ACC112 (cell line): Measurements from ENCODE around the gene MAGEA4.
A peak's percentile ranks its signal among the peaks of the same experiment; 100 is the strongest.
"Not testable (repeated sequence)": the region's sequence is repeated elsewhere in the genome, so short reads cannot be mapped to it uniquely, and the experiment has no call there.

Source experiments
- H2AFZ ChIP-seq: fragments of 200-600 bp; sonication (generic); one replicate; pipeline ENCODE4 v1.6.0; 2017; ENCODE audit warnings: antibody characterized with exemption, low read length; ENCODE audit not compliant: unreplicated experiment
- H3K27ac ChIP-seq: fragments of 200-600 bp; sonication (generic); 2 replicates; pipeline ENCODE4 v1.5.1; 2014; ENCODE audit warnings: low read depth, mild to moderate bottlenecking, antibody characterized with exemption, low read length, moderate library complexity
- H3K27me3 ChIP-seq: fragments of 200-600 bp; sonication (generic); 2 replicates; pipeline ENCODE4 v1.6.1; 2014; ENCODE audit warnings: mild to moderate bottlenecking, antibody characterized with exemption, low read length, moderate library complexity, mixed read lengths; ENCODE audit not compliant: insufficient read depth
- H3K36me3 ChIP-seq: fragments of 200-600 bp; sonication (generic); 2 replicates; pipeline ENCODE4 v1.6.1; 2016; ENCODE audit warnings: mild to moderate bottlenecking, antibody characterized with exemption, low read length, moderate library complexity, mixed read lengths; ENCODE audit not compliant: insufficient read depth
- H3K4me1 ChIP-seq: fragments of 200-600 bp; sonication (generic); one replicate; pipeline ENCODE4 v1.6.1; 2016; ENCODE audit warnings: low read length, mixed read lengths; ENCODE audit not compliant: insufficient read depth, unreplicated experiment, control insufficient read depth
- H3K4me3 ChIP-seq: fragments of 200-600 bp; sonication (generic); 2 replicates; pipeline ENCODE4 v1.5.1; 2014; ENCODE audit warnings: mild to moderate bottlenecking, low read depth, low read length
- H3K79me2 ChIP-seq: fragments of 200-600 bp; sonication (generic); one replicate; pipeline ENCODE4 v1.6.0; 2016; ENCODE audit warnings: low read length; ENCODE audit not compliant: control insufficient read depth, unreplicated experiment, insufficient read depth

The MAGEA4 gene

GRCh38 chrX:151899622-151900021, 13.1 kb upstream of the MAGEA4 start:
- Histone ChIP-seq H2AFZ (no peak overlapping the region), H3K79me2 (no peaks in the 10 kb centered on the region), H3K27me3 (no peaks in the 10 kb centered on the region), H3K36me3 (no peaks in the 10 kb centered on the region), H3K27ac (no peak overlapping the region), H3K4me3 (no peak overlapping the region), H3K4me1 (peaks cover 35% of the 10 kb centered on the region)

DNA sequence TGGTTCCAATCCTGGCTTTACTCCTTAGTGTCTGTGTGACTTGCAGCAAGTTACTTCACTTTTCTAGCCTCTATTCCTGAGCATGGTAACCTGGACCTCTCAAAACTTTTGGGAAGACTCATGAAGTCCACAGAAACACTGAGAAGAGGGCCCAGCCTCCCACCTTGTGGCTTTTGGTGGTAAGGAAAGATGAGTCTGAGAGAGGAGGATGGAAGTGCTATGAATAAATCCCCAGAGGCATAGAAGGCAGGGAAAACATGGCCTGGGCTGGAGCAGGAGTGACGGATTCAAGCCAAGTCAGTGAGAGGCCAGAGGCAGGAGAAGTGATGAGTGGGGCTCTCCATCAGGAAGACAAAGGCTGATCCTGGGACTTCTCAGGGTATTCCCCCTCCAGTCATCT, 10.9 kb upstream of the MAGEA4 start:
- Histone ChIP-seq H3K27ac (no peak overlapping the region), H3K79me2 (no peaks in the 10 kb centered on the region), H3K27me3 (no peaks in the 10 kb centered on the region), H3K36me3 (no peaks in the 10 kb centered on the region), H3K4me3 (no peak overlapping the region), H2AFZ (no peak overlapping the region), H3K4me1 (peaks cover 32% of the 10 kb centered on the region)

DNA sequence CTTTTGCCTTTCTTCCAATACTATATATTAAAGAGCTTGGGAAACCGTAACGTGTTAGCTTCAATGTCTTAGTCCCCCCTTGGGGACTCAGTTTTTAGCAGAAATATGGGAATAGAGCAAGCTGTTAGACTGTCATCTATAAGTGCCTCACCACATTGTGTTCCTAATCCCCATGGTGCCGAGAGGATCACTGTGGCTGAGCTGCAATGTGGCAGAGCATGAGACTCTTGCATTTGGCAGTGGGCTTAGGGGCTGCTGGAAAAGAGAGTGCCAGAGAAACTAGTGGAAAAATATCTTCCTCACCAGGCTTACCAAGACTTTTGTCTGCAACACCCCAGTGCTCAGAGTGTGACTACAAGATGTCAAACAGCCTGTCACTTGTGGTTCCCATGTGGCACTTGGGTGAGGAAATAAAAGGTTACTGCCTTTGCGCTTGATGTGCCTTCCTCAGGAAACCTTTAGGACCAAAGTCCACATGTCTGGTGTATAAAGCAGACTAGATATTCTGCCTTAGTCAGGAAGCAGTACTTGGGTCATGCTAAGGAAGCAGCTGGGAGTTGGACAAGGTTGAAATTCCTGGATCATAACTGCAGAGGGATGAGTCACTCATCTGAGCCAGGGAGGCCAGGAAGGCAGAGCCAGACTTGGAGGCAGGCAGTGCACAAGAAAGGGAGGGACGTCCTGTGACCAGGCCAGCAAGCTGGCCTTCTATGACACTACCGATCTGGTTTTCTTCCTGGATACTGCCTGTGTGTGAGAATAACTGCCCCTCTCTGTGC, 9.7 kb upstream of the MAGEA4 start:
- Histone ChIP-seq H3K27me3 (no peaks in the 10 kb centered on the region), H3K4me3 (no peak overlapping the region), H3K4me1 (peaks cover 24% of the 10 kb centered on the region), H3K27ac (peak overlapping the region; percentile 60), H2AFZ (no peak overlapping the region), H3K79me2 (no peaks in the 10 kb centered on the region), H3K36me3 (no peaks in the 10 kb centered on the region)

- H3K27ac ChIP-seq, result no peak overlapping the region
- H3K4me3 ChIP-seq, result no peak overlapping the region
- no peaks in the 10 kb centered on the region for H3K79me2 ChIP-seq
- H3K4me1 ChIP-seq, result peaks cover 16% of the 10 kb centered on the region
- no peaks in the 10 kb centered on the region for H3K27me3 ChIP-seq
- no peaks in the 10 kb centered on the region for H3K36me3 ChIP-seq
- H2AFZ ChIP-seq, result no peak overlapping the region
These were observed 7.7 kb upstream of the MAGEA4 start for GRCh38 chrX:151904989-151905388.

GRCh38 chrX:151912221-151912620, 468 bp upstream of the MAGEA4 start:
- Histone ChIP-seq H3K79me2 (no peaks in the 10 kb centered on the region), H3K4me3 (no peak overlapping the region), H3K27ac (no peak overlapping the region), H3K27me3 (no peaks in the 10 kb centered on the region), H2AFZ (no peak overlapping the region), H3K36me3 (no peaks in the 10 kb centered on the region), H3K4me1 (no peaks in the 10 kb centered on the region)

DNA sequence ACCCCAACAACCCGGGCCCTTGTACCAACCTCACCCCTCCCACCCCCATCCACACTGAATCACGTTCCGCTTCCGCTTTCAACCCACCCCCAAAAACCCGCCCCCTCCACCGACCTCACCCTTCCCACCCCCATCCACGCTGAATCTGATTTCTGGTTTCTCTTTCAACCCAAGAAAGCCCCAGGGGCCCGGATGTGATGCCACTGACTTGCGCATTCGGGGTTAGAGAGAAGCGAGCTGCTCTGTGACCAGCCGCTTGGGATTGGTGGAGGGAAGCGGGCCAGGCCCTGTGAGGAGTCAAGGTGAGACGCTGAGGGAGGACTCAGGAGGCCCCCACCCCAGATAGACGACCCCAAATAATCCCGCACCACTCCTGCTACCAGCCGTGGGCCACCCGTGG, 6.0 kb downstream of the MAGEA4 start:
- H3K4me1 ChIP-seq, H3K4me3 ChIP-seq, H3K27ac ChIP-seq, H3K36me3 ChIP-seq, H2AFZ ChIP-seq, H3K27me3 ChIP-seq, H3K79me2 ChIP-seq: not testable (repeated sequence)

DNA sequence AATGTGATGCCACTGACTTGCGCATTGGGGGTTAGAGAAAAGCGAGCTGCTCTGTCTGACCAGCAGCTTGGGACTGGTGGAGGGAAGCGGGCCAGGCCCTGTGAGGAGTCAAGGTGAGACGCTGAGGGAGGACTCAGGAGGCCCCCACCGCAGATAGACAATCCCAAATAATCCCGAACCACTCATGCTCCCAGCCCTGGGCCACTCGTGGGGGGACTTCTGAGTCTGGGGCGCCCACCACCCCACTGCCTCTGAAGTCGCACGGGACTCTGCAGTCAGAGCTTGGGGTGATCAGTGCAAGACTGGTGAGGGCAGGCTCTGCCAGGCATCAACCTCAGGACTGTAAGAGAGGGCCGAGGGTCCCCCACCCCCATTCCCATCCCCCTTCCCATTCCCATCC, 6.9 kb downstream of the MAGEA4 start:
- Histone ChIP-seq H3K27me3 (no peaks in the 10 kb centered on the region), H3K36me3 (no peaks in the 10 kb centered on the region), H3K4me3 (no peak overlapping the region), H3K4me1 (no peaks in the 10 kb centered on the region), H3K27ac (no peak overlapping the region), H2AFZ (no peak overlapping the region), H3K79me2 (no peaks in the 10 kb centered on the region)

GRCh38 chrX:151920101-151920500, 7.4 kb downstream of the MAGEA4 start:
- H3K4me1 ChIP-seq, result no peaks in the 10 kb centered on the region
- H3K36me3 ChIP-seq, result no peaks in the 10 kb centered on the region
- no peak overlapping the region for H3K4me3 ChIP-seq
- H3K79me2 ChIP-seq, result no peaks in the 10 kb centered on the region
- no peaks in the 10 kb centered on the region for H3K27me3 ChIP-seq
- H3K27ac ChIP-seq, result no peak overlapping the region
- no peak overlapping the region for H2AFZ ChIP-seq

- no peak overlapping the region for H3K4me3 ChIP-seq
- no peaks in the 10 kb centered on the region for H3K27me3 ChIP-seq
- no peaks in the 10 kb centered on the region for H3K36me3 ChIP-seq
- H3K4me1 ChIP-seq, result no peaks in the 10 kb centered on the region
- no peak overlapping the region for H2AFZ ChIP-seq
- no peak overlapping the region for H3K27ac ChIP-seq
- no peaks in the 10 kb centered on the region for H3K79me2 ChIP-seq
These were observed 7.8 kb downstream of the MAGEA4 start for GRCh38 chrX:151920530-151920929.

GRCh38 chrX:151921292-151921691, 8.6 kb downstream of the MAGEA4 start:
- Histone ChIP-seq H3K36me3 (no peaks in the 10 kb centered on the region), H2AFZ (no peak overlapping the region), H3K4me3 (no peak overlapping the region), H3K27ac (no peak overlapping the region), H3K4me1 (no peaks in the 10 kb centered on the region), H3K79me2 (no peaks in the 10 kb centered on the region), H3K27me3 (no peaks in the 10 kb centered on the region)

GRCh38 chrX:151921866-151922265, 9.2 kb downstream of the MAGEA4 start:
- Histone ChIP-seq H3K4me1 (no peaks in the 10 kb centered on the region), H3K27me3 (no peaks in the 10 kb centered on the region), H3K4me3 (no peak overlapping the region), H3K36me3 (no peaks in the 10 kb centered on the region), H2AFZ (no peak overlapping the region), H3K79me2 (no peaks in the 10 kb centered on the region), H3K27ac (no peak overlapping the region)
